Measurements from ENCODE around the gene HSPG2.

Gene HSPG2

GRCh38 chr1:21775985-21776562 lies 161.0 kb downstream of the HSPG2 start:
- no peak for TF ChIP-seq POLR2A (IDR thresholded peaks at IDR 0.05; ENCODE audit: low read length)
- DNase-seq, result no peak

- TF ChIP-seq GATA1 (IDR thresholded peaks at IDR 0.05; ENCODE audit: low read depth, low read length), result no peak
- TF ChIP-seq POLR2A (IDR thresholded peaks at IDR 0.05; ENCODE audit: low read length), result no peak
- DNase-seq, result no peak
Measured at GRCh38 chr1:21775550-21775914, 161.6 kb downstream of the HSPG2 start.

GRCh38 chr1:21774835-21775549 lies 162.1 kb downstream of the HSPG2 start:
- DNase-seq, result no peak
- no peak for TF ChIP-seq POLR2A (IDR thresholded peaks at IDR 0.05; ENCODE audit: low read length)
- TF ChIP-seq GATA1 (IDR thresholded peaks at IDR 0.05; ENCODE audit: low read depth, low read length), result no peak

GRCh38 chr1:21773585-21773984 lies 163.5 kb downstream of the HSPG2 start:
- no peak for DNase-seq
- TF ChIP-seq POLR2A (IDR thresholded peaks at IDR 0.05; ENCODE audit: low read length), result no peak
